Progenitor cell of endocrine pancreas (in vitro differentiated cells): ENCODE data around the gene CLTB. TPM values are rescaled to one million over a fixed set of nuclear protein-coding genes. Genes with fewer than 3 reads are reported as not detected.

Experiments used
- DNase-seq: peaks from one replicate; pipeline ENCODE4 v3.0.0; 2021; ENCODE audit warnings: low spot score; ENCODE audit not compliant: unreplicated experiment
- H3K27ac Mint-ChIP-seq: 2 replicates; pipeline ENCODE4 v1.8.0; 2021; ENCODE audit warnings: mild to moderate bottlenecking, moderate library complexity, mixed read lengths
- H3K27me3 Mint-ChIP-seq: 2 replicates; pipeline ENCODE4 v1.8.0; 2021; ENCODE audit warnings: mixed read lengths
- H3K36me3 Mint-ChIP-seq: 2 replicates; pipeline ENCODE4 v1.8.0; 2022; ENCODE audit warnings: mixed read lengths; ENCODE audit not compliant: insufficient read depth
- H3K4me1 Mint-ChIP-seq: 2 replicates; pipeline ENCODE4 v1.8.0; 2021; ENCODE audit warnings: low read depth, mixed read lengths
- H3K4me3 Mint-ChIP-seq: 2 replicates; pipeline ENCODE4 v1.8.0; 2021; ENCODE audit warnings: low read depth, mild to moderate bottlenecking, moderate library complexity, mixed read lengths
- H3K9me3 Mint-ChIP-seq: 2 replicates; pipeline ENCODE4 v1.8.0; 2021; ENCODE audit warnings: low read depth, mixed read lengths
- total RNA-seq: library from RNA; stranded (reverse); gene quantifications from 2 replicates; pipeline ENCODE4 v1.2.1, GENCODE V29; 2021
- TF ChIP-seq, protein P1 (sequence below): fragments of 200-600 bp; sonication (generic); IDR thresholded peaks from one replicate; pipeline ENCODE4 v1.5.0; 2021; ENCODE audit warnings: antibody characterized with exemption, mild to moderate bottlenecking; ENCODE audit not compliant: unreplicated experiment

Gene CLTB
- total RNA-seq, 1 donor from 2014 or later, result 29.1 TPM

- TF ChIP-seq, protein P1, sequence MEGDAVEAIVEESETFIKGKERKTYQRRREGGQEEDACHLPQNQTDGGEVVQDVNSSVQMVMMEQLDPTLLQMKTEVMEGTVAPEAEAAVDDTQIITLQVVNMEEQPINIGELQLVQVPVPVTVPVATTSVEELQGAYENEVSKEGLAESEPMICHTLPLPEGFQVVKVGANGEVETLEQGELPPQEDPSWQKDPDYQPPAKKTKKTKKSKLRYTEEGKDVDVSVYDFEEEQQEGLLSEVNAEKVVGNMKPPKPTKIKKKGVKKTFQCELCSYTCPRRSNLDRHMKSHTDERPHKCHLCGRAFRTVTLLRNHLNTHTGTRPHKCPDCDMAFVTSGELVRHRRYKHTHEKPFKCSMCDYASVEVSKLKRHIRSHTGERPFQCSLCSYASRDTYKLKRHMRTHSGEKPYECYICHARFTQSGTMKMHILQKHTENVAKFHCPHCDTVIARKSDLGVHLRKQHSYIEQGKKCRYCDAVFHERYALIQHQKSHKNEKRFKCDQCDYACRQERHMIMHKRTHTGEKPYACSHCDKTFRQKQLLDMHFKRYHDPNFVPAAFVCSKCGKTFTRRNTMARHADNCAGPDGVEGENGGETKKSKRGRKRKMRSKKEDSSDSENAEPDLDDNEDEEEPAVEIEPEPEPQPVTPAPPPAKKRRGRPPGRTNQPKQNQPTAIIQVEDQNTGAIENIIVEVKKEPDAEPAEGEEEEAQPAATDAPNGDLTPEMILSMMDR, result no peak
- peak overlapping the region; percentile 29 for H3K27ac Mint-ChIP-seq
- H3K4me1 Mint-ChIP-seq, result peaks cover under 1% of the 10 kb centered on the region
Measured at GRCh38 chr5:176364765-176365350, 51.5 kb downstream of the CLTB start.

DNA sequence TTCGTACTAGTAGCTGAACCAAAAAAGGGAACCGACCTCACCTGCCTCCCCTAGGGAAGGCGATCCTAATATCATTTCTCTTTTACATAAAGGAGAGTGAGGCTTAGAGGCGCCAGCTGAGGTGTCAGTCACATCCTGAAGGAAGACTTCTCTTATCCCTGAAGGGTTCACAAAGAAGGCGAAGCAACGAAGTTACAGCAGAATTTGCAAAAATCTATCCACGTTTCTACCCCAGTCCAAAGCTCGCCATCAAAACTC, 54.2 kb downstream of the CLTB start:
- TF ChIP-seq, protein P1, result no peak
- DNase-seq, result no peak
- Mint-ChIP-seq H3K4me1 (peaks cover 5% of the 10 kb centered on the region), H3K27me3 (peaks cover 31% of the 10 kb centered on the region), H3K27ac (no peak overlapping the region), H3K4me3 (peak overlapping the region; percentile 99), H3K36me3 (peaks cover 10% of the 10 kb centered on the region), H3K9me3 (no peaks in the 10 kb centered on the region)

More at GRCh38 chr5:176364765-176365350, 51.5 kb downstream of the CLTB start:
- peaks cover 13% of the 10 kb centered on the region for H3K36me3 Mint-ChIP-seq
- DNase-seq, result no peak
- H3K9me3 Mint-ChIP-seq, result no peaks in the 10 kb centered on the region
- H3K27me3 Mint-ChIP-seq, result peaks cover 37% of the 10 kb centered on the region
- peak overlapping the region; percentile 68 for H3K4me3 Mint-ChIP-seq

GRCh38 chr5:176361437-176362232, 54.7 kb downstream of the CLTB start, which contains the start of gene KIAA1191:
Gene KIAA1191 (minus strand): TSS chr5:176361764. CDS start chr5:176359508, 2,256 bp downstream.
- peak within 1 kb of the TSS; percentile 99 for H3K4me3 Mint-ChIP-seq
- H3K9me3 Mint-ChIP-seq, result no peaks in the 10 kb centered on the region
- peak within 1 kb of the TSS; percentile 99 for H3K27ac Mint-ChIP-seq
- H3K27me3 Mint-ChIP-seq, result peaks cover 29% of the 10 kb centered on the region
- DNase-seq, result peak; percentile 79
- peaks cover 11% of the 10 kb centered on the region for H3K36me3 Mint-ChIP-seq
- TF ChIP-seq, protein P1, result no peak
- peaks cover 5% of the 10 kb centered on the region for H3K4me1 Mint-ChIP-seq

DNA sequence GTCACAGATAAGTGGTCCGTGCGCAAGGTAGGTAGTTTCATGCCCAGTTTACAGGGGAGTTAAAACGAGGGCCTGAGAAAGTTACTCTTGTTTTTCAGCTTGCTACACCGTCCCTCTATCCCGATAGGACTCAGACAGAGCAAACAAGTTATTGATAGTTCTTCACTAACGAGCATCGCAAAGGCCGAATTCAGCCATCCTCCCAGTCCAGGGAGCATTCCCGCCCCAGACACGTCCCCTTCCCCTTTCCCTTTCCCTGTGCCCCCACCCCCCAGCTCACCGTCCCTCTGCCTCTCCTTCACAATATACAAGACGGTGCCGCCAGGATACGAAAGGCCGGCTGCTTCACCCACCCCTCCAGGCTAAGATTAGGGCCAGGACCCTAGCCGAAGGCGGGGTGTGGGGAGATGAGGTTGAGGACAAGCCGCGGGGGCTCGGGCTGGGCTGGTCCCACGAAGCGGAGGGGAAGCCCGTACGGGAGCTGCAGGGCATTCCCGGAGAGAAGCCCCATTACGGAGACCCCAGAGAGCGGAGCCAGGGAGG, 55.4 kb downstream of the CLTB start:
- Mint-ChIP-seq H3K4me3 (peak overlapping the region; percentile 99), H3K36me3 (peaks cover 12% of the 10 kb centered on the region), H3K27ac (peak overlapping the region; percentile 99), H3K27me3 (peaks cover 27% of the 10 kb centered on the region), H3K9me3 (no peaks in the 10 kb centered on the region), H3K4me1 (peaks cover 5% of the 10 kb centered on the region)
- DNase-seq, result peak; percentile 24
- TF ChIP-seq, protein P1, result no peak

- Mint-ChIP-seq H3K4me3 (peak overlapping the region; percentile 65), H3K4me1 (peaks cover 5% of the 10 kb centered on the region), H3K27ac (peak overlapping the region; percentile 33), H3K27me3 (peaks cover 24% of the 10 kb centered on the region), H3K36me3 (peaks cover 15% of the 10 kb centered on the region), H3K9me3 (no peaks in the 10 kb centered on the region)
- DNase-seq, result no peak
- TF ChIP-seq, protein P1, result no peak
Measured at GRCh38 chr5:176359658-176360057, 56.7 kb downstream of the CLTB start.
